ENCODE measurements around the gene SLC2A3.
A peak's percentile ranks its signal among the peaks of the same experiment; 100 is the strongest.
"Not testable (repeated sequence)": the region's sequence is repeated elsewhere in the genome, so short reads cannot be mapped to it uniquely, and the experiment has no call there.

The SLC2A3 gene

GRCh38 chr12:7918268-7918590 lies 17.8 kb downstream of the SLC2A3 start:
- not testable (repeated sequence) for H3K23ac ChIP-seq (ENCODE audit: low read length); H4K8ac ChIP-seq (ENCODE audit: low read depth, low read length); H2BK5ac ChIP-seq (ENCODE audit: low read depth, low read length, poor library complexity); DNase-seq; H4K12ac ChIP-seq (ENCODE audit: low read depth, low read length); H3K4me1 ChIP-seq (ENCODE audit: control insufficient read depth in 1 of 2, insufficient read depth in 2 of 2, low read length in 2 of 2); H2BK120ac ChIP-seq (ENCODE audit: insufficient read depth, low read length, poor library complexity); H2AFZ ChIP-seq (ENCODE audit: insufficient read depth, low read length, poor library complexity); H2AK5ac ChIP-seq (ENCODE audit: low read length); H3K4me3 ChIP-seq (ENCODE audit: low read depth, low read length); H3K9me3 ChIP-seq (ENCODE audit: insufficient read depth, low read depth, low read length); H2BK12ac ChIP-seq (ENCODE audit: low read length); H4K91ac ChIP-seq (ENCODE audit: low read depth, low read length); H3K4me2 ChIP-seq (ENCODE audit: low read length); H3K27ac ChIP-seq (ENCODE audit: low read depth, low read length); H3K79me2 ChIP-seq (ENCODE audit: control insufficient read depth, insufficient read depth, low read length, poor library complexity); H3K14ac ChIP-seq (ENCODE audit: low read length); H3K79me1 ChIP-seq (ENCODE audit: low read length); H3K18ac ChIP-seq (ENCODE audit: low read length); H3K27me3 ChIP-seq (ENCODE audit: insufficient read depth, low read length); H3K9ac ChIP-seq (ENCODE audit: low read length); H3K4ac ChIP-seq (ENCODE audit: low read depth, low read length)
- H3K36me3 ChIP-seq (ENCODE audit: control insufficient read depth in 1 of 2, insufficient read depth in 2 of 2, low read length in 2 of 2): peaks cover 27 to 33% of the 10 kb centered on the region in 2 experiments
- no CpG with 5 or more reads among the region's 7 CpGs for WGBS (ENCODE audit: extremely low coverage, insufficient coverage, insufficient read length)

GRCh38 chr12:7917392-7918267 lies 18.4 kb downstream of the SLC2A3 start:
- Histone ChIP-seq H2BK12ac (ENCODE audit: low read length) (no peak overlapping the region), H4K91ac (ENCODE audit: low read depth, low read length) (no peak overlapping the region), H2BK5ac (ENCODE audit: low read depth, low read length, poor library complexity) (no peak overlapping the region), H4K12ac (ENCODE audit: low read depth, low read length) (no peak overlapping the region), H3K4me1 (ENCODE audit: control insufficient read depth in 1 of 2, insufficient read depth in 2 of 2, low read length in 2 of 2) (peaks cover 4 to 6% of the 10 kb centered on the region in 2 experiments), H3K27ac (ENCODE audit: low read depth, low read length) (no peak overlapping the region), H3K9ac (ENCODE audit: low read length) (no peak overlapping the region), H2BK120ac (ENCODE audit: insufficient read depth, low read length, poor library complexity) (no peak overlapping the region), H3K79me2 (ENCODE audit: control insufficient read depth, insufficient read depth, low read length, poor library complexity) (no peaks in the 10 kb centered on the region), H3K18ac (ENCODE audit: low read length) (no peak overlapping the region), H3K4me2 (ENCODE audit: low read length) (no peak overlapping the region), H3K27me3 (ENCODE audit: insufficient read depth, low read length) (no peaks in the 10 kb centered on the region), H3K36me3 (ENCODE audit: control insufficient read depth in 1 of 2, insufficient read depth in 2 of 2, low read length in 2 of 2) (peaks cover 23 to 27% of the 10 kb centered on the region in 2 experiments), H3K14ac (ENCODE audit: low read length) (no peak overlapping the region), H3K79me1 (ENCODE audit: low read length) (no peaks in the 10 kb centered on the region), H2AFZ (ENCODE audit: insufficient read depth, low read length, poor library complexity) (no peak overlapping the region), H4K8ac (ENCODE audit: low read depth, low read length) (no peak overlapping the region), H3K4me3 (ENCODE audit: low read depth, low read length) (no peak overlapping the region), H3K9me3 (ENCODE audit: insufficient read depth, low read depth, low read length) (no peaks in the 10 kb centered on the region), H3K4ac (ENCODE audit: low read depth, low read length) (no peak overlapping the region), H3K23ac (ENCODE audit: low read length) (no peak overlapping the region), H2AK5ac (ENCODE audit: low read length) (no peak overlapping the region)
- no CpG with 5 or more reads among the region's 19 CpGs for WGBS (ENCODE audit: extremely low coverage, insufficient coverage, insufficient read length)
- DNase-seq: no peak

GRCh38 chr12:7916936-7917335 lies 19.1 kb downstream of the SLC2A3 start:
- no peak overlapping the region for H4K8ac ChIP-seq (ENCODE audit: low read depth, low read length)
- H2BK12ac ChIP-seq (ENCODE audit: low read length): peak overlapping the region; percentile 67
- no peak overlapping the region for H3K4me3 ChIP-seq (ENCODE audit: low read depth, low read length)
- no CpG with 5 or more reads among the region's 1 CpG for WGBS (ENCODE audit: extremely low coverage, insufficient coverage, insufficient read length)
- peaks cover 3 to 4% of the 10 kb centered on the region in 2 experiments for H3K4me1 ChIP-seq (ENCODE audit: control insufficient read depth in 1 of 2, insufficient read depth in 2 of 2, low read length in 2 of 2)
- H2BK5ac ChIP-seq (ENCODE audit: low read depth, low read length, poor library complexity): no peak overlapping the region
- H2BK120ac ChIP-seq (ENCODE audit: insufficient read depth, low read length, poor library complexity): no peak overlapping the region
- H2AFZ ChIP-seq (ENCODE audit: insufficient read depth, low read length, poor library complexity): no peak overlapping the region
- H4K91ac ChIP-seq (ENCODE audit: low read depth, low read length): no peak overlapping the region
- H3K4ac ChIP-seq (ENCODE audit: low read depth, low read length): no peak overlapping the region
- H3K9me3 ChIP-seq (ENCODE audit: insufficient read depth, low read depth, low read length): no peaks in the 10 kb centered on the region
- H3K27me3 ChIP-seq (ENCODE audit: insufficient read depth, low read length): no peaks in the 10 kb centered on the region
- no peak overlapping the region for H3K18ac ChIP-seq (ENCODE audit: low read length)
- no peaks in the 10 kb centered on the region for H3K79me1 ChIP-seq (ENCODE audit: low read length)
- no peaks in the 10 kb centered on the region for H3K79me2 ChIP-seq (ENCODE audit: control insufficient read depth, insufficient read depth, low read length, poor library complexity)
- no peak overlapping the region for H3K4me2 ChIP-seq (ENCODE audit: low read length)
- no peak overlapping the region for H4K12ac ChIP-seq (ENCODE audit: low read depth, low read length)
- peaks cover 16 to 20% of the 10 kb centered on the region in 2 experiments for H3K36me3 ChIP-seq (ENCODE audit: control insufficient read depth in 1 of 2, insufficient read depth in 2 of 2, low read length in 2 of 2)
- H3K9ac ChIP-seq (ENCODE audit: low read length): no peak overlapping the region
- no peak overlapping the region for H2AK5ac ChIP-seq (ENCODE audit: low read length)
- peak in 1 of 2 donors; percentile 8 for DNase-seq
- H3K27ac ChIP-seq (ENCODE audit: low read depth, low read length): no peak overlapping the region
- no peak overlapping the region for H3K14ac ChIP-seq (ENCODE audit: low read length)
- H3K23ac ChIP-seq (ENCODE audit: low read length): no peak overlapping the region

- no peak overlapping the region for H3K4ac ChIP-seq (ENCODE audit: low read depth, low read length)
- H3K27me3 ChIP-seq (ENCODE audit: insufficient read depth, low read length): no peaks in the 10 kb centered on the region
- no peak overlapping the region for H3K23ac ChIP-seq (ENCODE audit: low read length)
- no peak overlapping the region for H4K12ac ChIP-seq (ENCODE audit: low read depth, low read length)
- no peak overlapping the region for H2BK5ac ChIP-seq (ENCODE audit: low read depth, low read length, poor library complexity)
- H4K8ac ChIP-seq (ENCODE audit: low read depth, low read length): no peak overlapping the region
- no peaks in the 10 kb centered on the region for H3K79me1 ChIP-seq (ENCODE audit: low read length)
- no peaks in the 10 kb centered on the region for H3K9me3 ChIP-seq (ENCODE audit: insufficient read depth, low read depth, low read length)
- no peak overlapping the region for H2BK12ac ChIP-seq (ENCODE audit: low read length)
- no peak overlapping the region for H3K4me3 ChIP-seq (ENCODE audit: low read depth, low read length)
- no peak overlapping the region for H3K4me2 ChIP-seq (ENCODE audit: low read length)
- H2BK120ac ChIP-seq (ENCODE audit: insufficient read depth, low read length, poor library complexity): no peak overlapping the region
- peaks cover 8 to 12% of the 10 kb centered on the region in 2 experiments for H3K36me3 ChIP-seq (ENCODE audit: control insufficient read depth in 1 of 2, insufficient read depth in 2 of 2, low read length in 2 of 2)
- peaks cover 3 to 4% of the 10 kb centered on the region in 2 experiments for H3K4me1 ChIP-seq (ENCODE audit: control insufficient read depth in 1 of 2, insufficient read depth in 2 of 2, low read length in 2 of 2)
- no peak for DNase-seq
- H3K14ac ChIP-seq (ENCODE audit: low read length): no peak overlapping the region
- WGBS (ENCODE audit: extremely low coverage, insufficient coverage, insufficient read length): no CpG with 5 or more reads among the region's 38 CpGs
- H3K79me2 ChIP-seq (ENCODE audit: control insufficient read depth, insufficient read depth, low read length, poor library complexity): no peaks in the 10 kb centered on the region
- H3K18ac ChIP-seq (ENCODE audit: low read length): no peak overlapping the region
- H2AFZ ChIP-seq (ENCODE audit: insufficient read depth, low read length, poor library complexity): peak overlapping the region; percentile 48
- H3K27ac ChIP-seq (ENCODE audit: low read depth, low read length): no peak overlapping the region
- H3K9ac ChIP-seq (ENCODE audit: low read length): no peak overlapping the region
- H4K91ac ChIP-seq (ENCODE audit: low read depth, low read length): peak overlapping the region; percentile 39
- H2AK5ac ChIP-seq (ENCODE audit: low read length): peak overlapping the region; percentile 75
These were observed 20.2 kb downstream of the SLC2A3 start for GRCh38 chr12:7915661-7916403.
